HuH-7 (cell line): ENCODE data around the gene DGKI.
A peak's percentile ranks its signal among the peaks of the same experiment; 100 is the strongest.

ENCODE experiments used
- DNase-seq: peaks from one replicate; pipeline ENCODE4 v3.0.0; 2011; ENCODE audit warnings: low spot score

Gene DGKI

GRCh38 chr7:137871170-137871915, 24.6 kb upstream of the DGKI start:
- no peak for DNase-seq

- DNase-seq, result no peak
Observed at GRCh38 chr7:137870684-137871083, 23.9 kb upstream of the DGKI start.

GRCh38 chr7:137870078-137870477, 23.3 kb upstream of the DGKI start:
- no peak for DNase-seq

GRCh38 chr7:137869260-137869659, 22.5 kb upstream of the DGKI start:
- no peak for DNase-seq

GRCh38 chr7:137867289-137867688, 20.5 kb upstream of the DGKI start:
- DNase-seq, result no peak

GRCh38 chr7:137865764-137866163, 19.0 kb upstream of the DGKI start:
- DNase-seq, result no peak

GRCh38 chr7:137862964-137863363, 16.2 kb upstream of the DGKI start:
- no peak for DNase-seq

- DNase-seq, result no peak
Observed at GRCh38 chr7:137862358-137862757, 15.6 kb upstream of the DGKI start.

- no peak for DNase-seq
Observed at GRCh38 chr7:137860542-137860941, 13.8 kb upstream of the DGKI start.

GRCh38 chr7:137853053-137853452, 6.3 kb upstream of the DGKI start:
- DNase-seq, result no peak

- no peak for DNase-seq
Observed at GRCh38 chr7:137852108-137852507, 5.3 kb upstream of the DGKI start.

GRCh38 chr7:137850972-137851945, 4.5 kb upstream of the DGKI start:
- DNase-seq, result no peak

- DNase-seq, result no peak
Observed at GRCh38 chr7:137850571-137850970, 3.8 kb upstream of the DGKI start.

- DNase-seq, result no peak
Observed at GRCh38 chr7:137848095-137848494, 1.3 kb upstream of the DGKI start.

GRCh38 chr7:137847568-137848050, 835 bp upstream of the DGKI start:
- no peak for DNase-seq

GRCh38 chr7:137846549-137846826, 286 bp downstream of the DGKI start:
- DNase-seq, result peak; percentile 22

GRCh38 chr7:137844677-137845425, 1.9 kb downstream of the DGKI start:
- DNase-seq, result no peak

GRCh38 chr7:137839903-137840779, 6.6 kb downstream of the DGKI start:
- DNase-seq, result no peak

GRCh38 chr7:137838706-137839315, 8.0 kb downstream of the DGKI start:
- DNase-seq, result no peak

GRCh38 chr7:137836541-137836940, 10.2 kb downstream of the DGKI start:
- no peak for DNase-seq

GRCh38 chr7:137836113-137836509, 10.7 kb downstream of the DGKI start:
- DNase-seq, result no peak
